HG03108 (cell line): ENCODE data around the gene RAPGEF1.
"Not testable (repeated sequence)": the region's sequence is repeated elsewhere in the genome, so short reads cannot be mapped to it uniquely, and the experiment has no call there.

ENCODE experiments used
- ATAC-seq: cut with Tn5 transposase; IDR thresholded peaks from one replicate; pipeline ENCODE4 v1.9.1; 2021; ENCODE audit warnings: moderate library complexity; ENCODE audit not compliant: unreplicated experiment

The RAPGEF1 gene

GRCh38 chr9:131739959-131740648 lies at the start of gene RAPGEF1:
Gene RAPGEF1, minus strand, starts transcription at chr9:131740076. Its CDS starts 246 bp downstream, at chr9:131739830.
- ATAC-seq = peak; percentile 40

- ATAC-seq = no peak
Observed at GRCh38 chr9:131788851-131789250, 49.0 kb upstream of the RAPGEF1 start.

- ATAC-seq = no peak
Observed at GRCh38 chr9:131787838-131788237, 48.0 kb upstream of the RAPGEF1 start.

- ATAC-seq = no peak
Observed at GRCh38 chr9:131784748-131785501, 45.0 kb upstream of the RAPGEF1 start.

- no peak for ATAC-seq
Observed at GRCh38 chr9:131781069-131781468, 41.2 kb upstream of the RAPGEF1 start.

- no peak for ATAC-seq
Observed at GRCh38 chr9:131776473-131776872, 36.6 kb upstream of the RAPGEF1 start.

GRCh38 chr9:131776036-131776435 lies 36.2 kb upstream of the RAPGEF1 start:
- no peak for ATAC-seq

GRCh38 chr9:131774636-131775035 lies 34.8 kb upstream of the RAPGEF1 start:
- no peak for ATAC-seq

- ATAC-seq = no peak
Observed at GRCh38 chr9:131773911-131774379, 34.1 kb upstream of the RAPGEF1 start.

GRCh38 chr9:131772940-131773339 lies 33.1 kb upstream of the RAPGEF1 start:
- ATAC-seq = no peak

GRCh38 chr9:131771646-131772045 lies 31.8 kb upstream of the RAPGEF1 start:
- no peak for ATAC-seq

GRCh38 chr9:131769361-131769760 lies 29.5 kb upstream of the RAPGEF1 start:
- no peak for ATAC-seq

GRCh38 chr9:131764568-131764967 lies 24.7 kb upstream of the RAPGEF1 start:
- no peak for ATAC-seq

- no peak for ATAC-seq
Observed at GRCh38 chr9:131762356-131762932, 22.6 kb upstream of the RAPGEF1 start.

- ATAC-seq = no peak
Observed at GRCh38 chr9:131759017-131759647, 19.3 kb upstream of the RAPGEF1 start.

- no peak for ATAC-seq
Observed at GRCh38 chr9:131757549-131757948, 17.7 kb upstream of the RAPGEF1 start.

GRCh38 chr9:131755541-131756198 lies 15.8 kb upstream of the RAPGEF1 start:
- no peak for ATAC-seq

GRCh38 chr9:131754846-131755245 lies 15.0 kb upstream of the RAPGEF1 start:
- ATAC-seq = no peak

GRCh38 chr9:131753751-131754150 lies 13.9 kb upstream of the RAPGEF1 start:
- ATAC-seq = not testable (repeated sequence)

GRCh38 chr9:131752231-131752884 lies 12.5 kb upstream of the RAPGEF1 start:
- no peak for ATAC-seq
